KMS-11 (cell line): ENCODE data around the gene GPR52.

ENCODE experiments used
- H2AFZ ChIP-seq: fragments of 200-600 bp; sonication (generic); 2 replicates; pipeline ENCODE4 v1.6.1; 2016; ENCODE audit warnings: antibody characterized with exemption, mixed run types, low read depth
- H3K27ac ChIP-seq: fragments of 200-600 bp; sonication (generic); 2 replicates; pipeline ENCODE4 v1.6.1; 2016; ENCODE audit warnings: mild to moderate bottlenecking, mixed run types
- H3K27me3 ChIP-seq: fragments of 200-600 bp; sonication (generic); 2 replicates; pipeline ENCODE4 v1.6.1; 2017; ENCODE audit warnings: mild to moderate bottlenecking, low read depth, mixed run types, moderate library complexity; ENCODE audit not compliant: insufficient read depth
- H3K36me3 ChIP-seq: fragments of 200-600 bp; sonication (generic); 2 replicates; pipeline ENCODE4 v1.6.1; 2017; ENCODE audit warnings: mild to moderate bottlenecking, mixed run types; ENCODE audit not compliant: insufficient read depth
- H3K4me1 ChIP-seq: fragments of 200-600 bp; sonication (generic); 2 replicates; pipeline ENCODE4 v1.6.1; 2016; ENCODE audit warnings: mild to moderate bottlenecking, low read depth, mixed run types; ENCODE audit not compliant: poor library complexity, severe bottlenecking
- H3K4me2 ChIP-seq: fragments of 200-600 bp; sonication (generic); 2 replicates; pipeline ENCODE4 v1.7.0; 2016; ENCODE audit warnings: mild to moderate bottlenecking, mixed run types
- H3K4me3 ChIP-seq: fragments of 200-600 bp; sonication (generic); IDR thresholded peaks from 2 replicates; pipeline ENCODE4 v1.6.1; 2017; ENCODE audit warnings: low read depth, low read length, mixed read lengths; ENCODE audit not compliant: insufficient read depth
- H3K79me2 ChIP-seq: fragments of 200-600 bp; sonication (generic); 2 replicates; pipeline ENCODE4 v1.6.1; 2016; ENCODE audit warnings: low read depth, mixed run types; ENCODE audit not compliant: insufficient read depth
- H3K9ac ChIP-seq: fragments of 200-600 bp; sonication (generic); 2 replicates; pipeline ENCODE4 v1.6.1; 2016; ENCODE audit warnings: mild to moderate bottlenecking, mixed run types
- H4K20me1 ChIP-seq: fragments of 200-600 bp; sonication (generic); 2 replicates; pipeline ENCODE4 v1.6.1; 2016; ENCODE audit warnings: mild to moderate bottlenecking, mixed run types; ENCODE audit not compliant: insufficient read depth
- CTCF ChIP-seq: fragments of 200-600 bp; sonication (generic); conservative IDR thresholded peaks from 2 replicates; pipeline ENCODE4 v1.6.1; 2017; ENCODE audit warnings: low read depth, mild to moderate bottlenecking, antibody characterized with exemption, low read length, moderate library complexity, mixed read lengths

GPR52 gene

DNA sequence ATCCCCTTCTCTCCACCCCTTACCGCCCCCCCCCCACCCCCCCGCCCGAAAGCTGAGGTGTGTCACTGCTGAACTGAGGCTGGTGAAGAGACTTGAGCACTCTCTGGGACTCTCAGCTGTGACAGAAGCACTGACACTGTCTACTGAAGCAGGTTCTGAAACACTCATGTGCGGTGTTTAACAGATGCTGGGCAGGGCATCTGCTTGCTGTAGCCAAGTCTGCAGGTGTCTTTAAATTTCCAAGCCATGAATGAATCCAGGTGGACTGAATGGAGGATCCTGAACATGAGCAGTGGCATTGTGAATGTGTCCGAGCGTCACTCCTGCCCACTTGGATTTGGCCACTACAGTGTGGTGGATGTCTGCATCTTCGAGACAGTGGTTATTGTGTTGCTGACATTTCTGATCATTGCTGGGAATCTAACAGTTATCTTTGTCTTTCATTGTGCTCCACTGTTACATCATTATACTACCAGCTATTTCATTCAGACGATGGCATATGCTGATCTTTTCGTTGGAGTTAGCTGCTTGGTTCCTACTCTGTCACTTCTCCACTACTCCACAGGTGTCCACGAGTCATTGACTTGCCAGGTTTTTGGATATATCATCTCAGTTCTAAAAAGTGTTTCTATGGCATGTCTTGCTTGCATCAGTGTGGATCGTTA, at the start of gene GPR52:
Gene GPR52, plus strand, starts transcription at position 99 of the 665 bp plus-strand sequence. Its CDS starts 148 bp downstream, at position 247.
- no peak within 1 kb of the TSS for H3K9ac ChIP-seq

DNA sequence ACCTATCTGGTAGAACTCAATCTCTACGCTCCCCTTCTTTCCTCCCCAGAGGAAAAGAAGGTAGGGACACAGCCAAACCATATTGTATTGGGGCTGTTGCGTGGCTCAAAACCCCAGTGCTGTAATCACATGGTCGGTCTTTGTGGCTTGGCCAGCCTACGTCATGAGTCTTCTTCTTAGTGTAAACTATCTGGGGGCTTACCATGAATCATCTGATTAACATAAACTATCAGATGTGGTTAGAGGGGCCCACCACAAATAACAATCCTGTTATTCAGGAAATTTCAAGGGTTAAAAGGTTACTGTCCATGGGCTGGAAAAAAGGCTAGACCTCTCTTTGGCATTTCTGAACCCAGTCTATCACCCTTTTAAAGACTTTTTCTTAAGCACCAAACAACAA, 49.5 kb upstream of the GPR52 start:
- Histone ChIP-seq H3K9ac (no peak overlapping the region), H3K79me2 (no peaks in the 10 kb centered on the region), H3K4me1 (peaks cover 12% of the 10 kb centered on the region), H3K4me3 (no peak overlapping the region), H4K20me1 (no peaks in the 10 kb centered on the region), H3K4me2 (no peak overlapping the region), H2AFZ (no peak overlapping the region), H3K27me3 (no peaks in the 10 kb centered on the region), H3K27ac (no peak overlapping the region), H3K36me3 (no peaks in the 10 kb centered on the region)
- no peak for TF ChIP-seq CTCF

More for the DNA sequence above, at the start of gene GPR52:
- Histone ChIP-seq H4K20me1 (no peaks in the 10 kb centered on the region), H3K79me2 (no peaks in the 10 kb centered on the region), H3K4me2 (no peak within 1 kb of the TSS), H3K36me3 (no peaks in the 10 kb centered on the region), H2AFZ (no peak within 1 kb of the TSS), H3K27me3 (no peaks in the 10 kb centered on the region), H3K4me3 (no peak within 1 kb of the TSS), H3K4me1 (no peaks in the 10 kb centered on the region), H3K27ac (no peak within 1 kb of the TSS)
- TF ChIP-seq CTCF, result no peak

DNA sequence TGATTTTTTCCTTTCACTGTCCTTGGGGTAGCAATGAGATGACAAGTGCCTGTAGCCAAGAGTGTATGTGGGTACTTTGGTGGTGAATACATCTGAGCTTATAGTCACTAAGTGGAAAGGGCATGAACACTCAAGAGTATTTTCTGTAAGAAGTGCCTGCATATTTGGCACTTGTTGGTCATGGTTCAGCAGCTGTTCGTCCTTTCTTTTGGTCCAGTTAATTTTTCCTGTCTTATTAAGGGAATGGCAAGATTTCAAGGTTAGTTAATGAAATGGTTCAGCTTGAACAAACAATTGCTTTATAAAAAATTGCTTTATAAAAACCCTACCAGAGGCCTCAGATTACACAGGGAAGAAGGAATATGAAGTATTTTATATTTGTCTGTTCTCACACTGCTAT, 48.6 kb upstream of the GPR52 start:
- H3K4me2 ChIP-seq, result no peak overlapping the region
- H4K20me1 ChIP-seq, result no peaks in the 10 kb centered on the region
- H2AFZ ChIP-seq, result no peak overlapping the region
- H3K79me2 ChIP-seq, result no peaks in the 10 kb centered on the region
- no peak for TF ChIP-seq CTCF
- H3K9ac ChIP-seq, result no peak overlapping the region
- no peak overlapping the region for H3K4me3 ChIP-seq
- H3K27me3 ChIP-seq, result no peaks in the 10 kb centered on the region
- peaks cover 12% of the 10 kb centered on the region for H3K4me1 ChIP-seq
- H3K36me3 ChIP-seq, result no peaks in the 10 kb centered on the region
- no peak overlapping the region for H3K27ac ChIP-seq

GRCh38 chr1:174401075-174401474, 46.7 kb upstream of the GPR52 start:
- H4K20me1 ChIP-seq, result no peaks in the 10 kb centered on the region
- no peaks in the 10 kb centered on the region for H3K36me3 ChIP-seq

More at GRCh38 chr1:174401075-174401474, 46.7 kb upstream of the GPR52 start:
- Histone ChIP-seq H2AFZ (no peak overlapping the region), H3K4me1 (peaks cover 12% of the 10 kb centered on the region), H3K27ac (no peak overlapping the region), H3K4me3 (no peak overlapping the region), H3K79me2 (no peaks in the 10 kb centered on the region), H3K4me2 (no peak overlapping the region), H3K27me3 (no peaks in the 10 kb centered on the region), H3K9ac (no peak overlapping the region)
- TF ChIP-seq CTCF, result no peak
